Activated naive CD4-positive, alpha-beta T cell treated with anti-CD3 and anti-CD28 coated beads, Interleukin-2, amount 50 U/mL, for 72 hours (primary cell): ENCODE data around the gene MAP2K1. TPM values are rescaled to one million over a fixed set of nuclear protein-coding genes. Genes with fewer than 3 reads are reported as not detected.
"Not testable (repeated sequence)": the region's sequence is repeated elsewhere in the genome, so short reads cannot be mapped to it uniquely, and the experiment has no call there.

Source experiments
- ATAC-seq, 2 donors: fragments of 150-1000 bp; cut with Tn5 transposase; 2 replicates each; pipeline ENCODE4 v1.10.0; 2021; ENCODE audit warnings: mild to moderate bottlenecking in 2 of 2, moderate library complexity in 2 of 2
- DNase-seq, 2 donors: peaks; one replicate each; pipeline ENCODE4 v3.0.0; 2021 to 2022; ENCODE audit warnings: low spot score in 2 of 2
- H3K27ac Mint-ChIP-seq, 2 donors: one replicate each; pipeline ENCODE4 v1.8.0; 2022; ENCODE audit warnings: mild to moderate bottlenecking in 2 of 2, mixed read lengths in 2 of 2
- H3K36me3 Mint-ChIP-seq, 2 donors: one replicate each; pipeline ENCODE4 v1.8.0; 2022; ENCODE audit warnings: mixed read lengths in 2 of 2
- H3K9me3 Mint-ChIP-seq, 2 donors: one replicate each; pipeline ENCODE4 v1.8.0; 2022; ENCODE audit warnings: mixed read lengths in 2 of 2
- total RNA-seq, 2 donors: library from RNA; stranded (reverse); gene quantifications; one replicate each; pipeline ENCODE4 v1.2.3, GENCODE V29; 2022

The MAP2K1 gene
- total RNA-seq, 2 donors from 2014 or later, result 78.8 to 131 TPM

GRCh38 chr15:66480267-66480666, 93.6 kb downstream of the MAP2K1 start:
- DNase-seq, result no peak
- no peaks in the 10 kb centered on the region for H3K9me3 Mint-ChIP-seq
- H3K27ac Mint-ChIP-seq, result peak overlapping the region; percentile 68 to 87
- no peak for ATAC-seq
- H3K36me3 Mint-ChIP-seq, result peaks cover 0 to 26% of the 10 kb centered on the region in 2 donors

- Mint-ChIP-seq H3K9me3 (no peaks in the 10 kb centered on the region), H3K36me3 (peaks cover 0 to 21% of the 10 kb centered on the region in 2 donors), H3K27ac (peak overlapping the region; percentile 31 to 68)
- ATAC-seq (no peak), DNase-seq (no peak)
Observed at GRCh38 chr15:66481107-66481856, 94.6 kb downstream of the MAP2K1 start.

- ATAC-seq (no peak), DNase-seq (no peak)
- peaks cover 0 to 21% of the 10 kb centered on the region in 2 donors for H3K36me3 Mint-ChIP-seq
- H3K27ac Mint-ChIP-seq, result peak overlapping the region; percentile 2 to 5
- H3K9me3 Mint-ChIP-seq, result no peaks in the 10 kb centered on the region
Observed at GRCh38 chr15:66482539-66482938, 95.8 kb downstream of the MAP2K1 start.

- no peaks in the 10 kb centered on the region for H3K9me3 Mint-ChIP-seq
- peak overlapping the region in 1 of 2 donors; percentile 29 for H3K27ac Mint-ChIP-seq
- ATAC-seq, result no peak
- peaks cover 2 to 21% of the 10 kb centered on the region in 2 donors for H3K36me3 Mint-ChIP-seq
- no peak for DNase-seq
Observed at GRCh38 chr15:66483131-66483566, 96.4 kb downstream of the MAP2K1 start.

GRCh38 chr15:66484539-66485112, 97.9 kb downstream of the MAP2K1 start:
- ATAC-seq (no peak), DNase-seq (no peak)
- Mint-ChIP-seq H3K36me3 (peaks cover 4 to 17% of the 10 kb centered on the region in 2 donors), H3K27ac (peak overlapping the region; percentile 46 to 49), H3K9me3 (no peaks in the 10 kb centered on the region)

GRCh38 chr15:66486887-66487286, 100.2 kb downstream of the MAP2K1 start:
- ATAC-seq (no peak), DNase-seq (no peak)
- peaks cover 4 to 5% of the 10 kb centered on the region in 2 donors for H3K36me3 Mint-ChIP-seq
- H3K27ac Mint-ChIP-seq, result peak overlapping the region; percentile 29 to 53
- H3K9me3 Mint-ChIP-seq, result no peaks in the 10 kb centered on the region

- Mint-ChIP-seq H3K27ac (peak overlapping the region in 1 of 2 donors; percentile 81), H3K9me3 (no peaks in the 10 kb centered on the region), H3K36me3 (peaks cover 0 to 4% of the 10 kb centered on the region in 2 donors)
- ATAC-seq (no peak), DNase-seq (no peak)
Observed at GRCh38 chr15:66488525-66488924, 101.8 kb downstream of the MAP2K1 start.

- ATAC-seq, result no peak
- DNase-seq, result no peak
- peak overlapping the region; percentile 44 to 46 for H3K27ac Mint-ChIP-seq
- no peaks in the 10 kb centered on the region for H3K9me3 Mint-ChIP-seq
- peaks cover 0 to 7% of the 10 kb centered on the region in 2 donors for H3K36me3 Mint-ChIP-seq
Observed at GRCh38 chr15:66489179-66489791, 102.6 kb downstream of the MAP2K1 start.

GRCh38 chr15:66491846-66492245, 105.1 kb downstream of the MAP2K1 start:
- DNase-seq, result no peak
- no peaks in the 10 kb centered on the region for H3K9me3 Mint-ChIP-seq
- no peak overlapping the region for H3K27ac Mint-ChIP-seq
- ATAC-seq, result no peak
- peaks cover 1 to 18% of the 10 kb centered on the region in 2 donors for H3K36me3 Mint-ChIP-seq

- no peaks in the 10 kb centered on the region for H3K9me3 Mint-ChIP-seq
- ATAC-seq, result no peak
- peaks cover 11 to 20% of the 10 kb centered on the region in 2 donors for H3K36me3 Mint-ChIP-seq
- H3K27ac Mint-ChIP-seq, result peak overlapping the region; percentile 0 to 83
- DNase-seq, result no peak
Observed at GRCh38 chr15:66494262-66494661, 107.5 kb downstream of the MAP2K1 start.

- no peak for DNase-seq
- H3K27ac Mint-ChIP-seq, result peak overlapping the region; percentile 97 to 98
- peaks cover 29 to 32% of the 10 kb centered on the region in 2 donors for H3K36me3 Mint-ChIP-seq
- no peaks in the 10 kb centered on the region for H3K9me3 Mint-ChIP-seq
- ATAC-seq, result peak; percentile 34 to 37
Observed at GRCh38 chr15:66496951-66497501, 110.3 kb downstream of the MAP2K1 start.

GRCh38 chr15:66497502-66498455, 111.1 kb downstream of the MAP2K1 start, which contains the start of gene SNAPC5:
Gene SNAPC5 (minus strand): TSS chr15:66497762. CDS start chr15:66497731, 31 bp downstream.
- peak; percentile 81 to 93 for ATAC-seq

GRCh38 chr15:66498501-66499386, 112.0 kb downstream of the MAP2K1 start:
- ATAC-seq (no peak), DNase-seq (no peak)
- peak overlapping the region; percentile 97 to 98 for H3K27ac Mint-ChIP-seq
- peaks cover 42 to 49% of the 10 kb centered on the region in 2 donors for H3K36me3 Mint-ChIP-seq
- H3K9me3 Mint-ChIP-seq, result no peaks in the 10 kb centered on the region

More at GRCh38 chr15:66497502-66498455, 111.1 kb downstream of the MAP2K1 start, which contains the start of gene SNAPC5:
- Mint-ChIP-seq H3K36me3 (peaks cover 32 to 39% of the 10 kb centered on the region in 2 donors), H3K27ac (peak within 1 kb of the TSS; percentile 97 to 98), H3K9me3 (no peaks in the 10 kb centered on the region)
- peak; percentile 95 to 100 for DNase-seq

- peak overlapping the region in 1 of 2 donors; percentile 97 for H3K27ac Mint-ChIP-seq
- peaks cover 47 to 64% of the 10 kb centered on the region in 2 donors for H3K36me3 Mint-ChIP-seq
- not testable (repeated sequence) for ATAC-seq, H3K9me3 Mint-ChIP-seq, DNase-seq
Observed at GRCh38 chr15:66500346-66500745, 113.6 kb downstream of the MAP2K1 start.

GRCh38 chr15:66502491-66502890, 115.8 kb downstream of the MAP2K1 start:
- DNase-seq (no peak), ATAC-seq (no peak)
- peak overlapping the region; percentile 93 to 95 for H3K27ac Mint-ChIP-seq
- H3K36me3 Mint-ChIP-seq, result peaks cover 40 to 58% of the 10 kb centered on the region in 2 donors
- H3K9me3 Mint-ChIP-seq, result no peaks in the 10 kb centered on the region
